ENCODE data around the gene PPM1F. TPM values are rescaled to one million over a fixed set of nuclear protein-coding genes. Genes with fewer than 3 reads are reported as not detected.

PPM1F gene
- total and polyA plus RNA-seq, 3 experiments from 2014 or later, result 9.2 to 29.1 (median 25.4) TPM

DNA sequence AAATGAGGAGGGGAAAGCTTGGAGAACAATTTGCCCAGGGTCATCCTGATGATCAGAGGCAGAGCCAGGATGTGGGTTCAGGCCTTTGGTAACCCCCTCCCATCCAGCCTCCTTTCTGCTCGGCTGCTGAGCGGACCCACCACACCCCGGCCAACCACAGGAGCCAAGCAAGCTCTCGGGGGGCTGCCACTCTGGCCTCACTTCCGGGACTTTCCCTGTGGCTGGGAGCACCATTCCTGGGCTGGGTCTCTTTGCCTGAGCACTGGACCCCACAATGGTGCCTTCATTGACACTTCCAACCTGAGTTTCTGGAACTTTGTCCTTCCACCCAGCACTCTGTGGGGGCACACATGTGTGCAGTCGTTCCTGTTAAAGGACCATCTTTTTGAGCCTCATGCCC, 20.2 kb upstream of the PPM1F start:
- H3K4me3 ChIP-seq (ENCODE audit: low read length), result no peak overlapping the region
- H3K9me3 ChIP-seq (ENCODE audit: low read length), result no peaks in the 10 kb centered on the region
- Mint-ChIP-seq H3K27me3 (no peaks in the 10 kb centered on the region), H3K4me3 (no peak overlapping the region), H3K4me1 (peaks cover 8 to 18% (median 14%) of the 10 kb centered on the region in 3 donors), H3K9me3 (no peaks in the 10 kb centered on the region), H3K27ac (no peak overlapping the region), H3K36me3 (peaks cover 0 to 81% (median 14%) of the 10 kb centered on the region in 3 donors)
- no peaks in the 10 kb centered on the region for H3K27me3 ChIP-seq (ENCODE audit: insufficient read depth, low read length, poor library complexity, severe bottlenecking)
- peaks cover 58% of the 10 kb centered on the region for H3K36me3 ChIP-seq (ENCODE audit: insufficient read depth, low read length)
- no peak overlapping the region for H3K27ac ChIP-seq (ENCODE audit: low read depth, low read length)
- CTCF ChIA-PET, result interaction anchor here (0.8 to 1.5 kb wide), 9 partner anchors 9 to 56 kb away, joined by 3 to 18 read pairs (median 4); partner anchors contain the start of gene TOP3B
- POLR2A ChIA-PET, result no interaction called here
- no peaks in the 10 kb centered on the region for H3K4me1 ChIP-seq (ENCODE audit: insufficient read depth, low read length)
- peak in 1 of 5 donors; percentile 28 for DNase-seq

DNA sequence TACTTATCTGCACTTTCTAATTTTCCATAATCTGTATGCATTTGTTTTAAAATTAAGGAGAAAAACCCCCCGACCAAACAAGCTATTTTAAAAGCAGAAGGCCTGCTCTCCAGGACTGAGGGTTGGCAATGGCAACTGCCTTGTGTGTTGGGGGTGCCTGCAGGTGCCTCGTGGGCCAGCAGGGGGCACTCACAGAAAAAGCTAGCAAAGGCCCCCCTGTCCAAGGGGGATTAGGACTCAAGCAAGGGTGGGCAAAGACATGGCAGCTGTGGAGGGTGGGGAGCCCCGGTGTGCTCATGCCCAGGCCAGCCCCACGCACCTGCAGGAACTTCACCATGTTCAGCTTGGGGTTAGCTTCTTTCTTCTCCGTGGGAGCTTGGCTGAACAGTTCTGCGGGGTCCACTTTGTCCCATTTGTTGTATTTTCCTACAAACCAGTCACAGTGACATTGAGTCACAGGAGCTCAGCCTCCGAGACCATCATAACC, 19.7 kb upstream of the PPM1F start:
- peak; percentile 28 to 63 (median 30) for DNase-seq
- H3K9me3 Mint-ChIP-seq, result no peaks in the 10 kb centered on the region
- peaks cover 8 to 13% (median 10%) of the 10 kb centered on the region in 3 donors for H3K4me1 Mint-ChIP-seq
- CTCF ChIA-PET, result interaction anchor here (0.8 to 1.5 kb wide), 9 partner anchors 10 to 55 kb away, joined by 3 to 18 read pairs (median 4); partner anchors contain the start of gene TOP3B
- Histone ChIP-seq H3K9me3 (ENCODE audit: low read length) (no peaks in the 10 kb centered on the region), H3K27me3 (ENCODE audit: insufficient read depth, low read length, poor library complexity, severe bottlenecking) (no peaks in the 10 kb centered on the region), H3K27ac (ENCODE audit: low read depth, low read length) (no peak overlapping the region), H3K4me3 (ENCODE audit: low read length) (no peak overlapping the region), H3K4me1 (ENCODE audit: insufficient read depth, low read length) (no peaks in the 10 kb centered on the region), H3K36me3 (ENCODE audit: insufficient read depth, low read length) (peaks cover 63% of the 10 kb centered on the region)
- H3K27ac Mint-ChIP-seq, result no peak overlapping the region
- no peaks in the 10 kb centered on the region for H3K27me3 Mint-ChIP-seq
- H3K36me3 Mint-ChIP-seq, result peaks cover 0 to 84% (median 14%) of the 10 kb centered on the region in 3 donors
- no peak overlapping the region for H3K4me3 Mint-ChIP-seq
- POLR2A ChIA-PET, result interaction anchor here (0.6 kb wide), 1 partner anchor 19 kb away, joined by 3 read pairs; no protein-coding TSS in a partner anchor

DNA sequence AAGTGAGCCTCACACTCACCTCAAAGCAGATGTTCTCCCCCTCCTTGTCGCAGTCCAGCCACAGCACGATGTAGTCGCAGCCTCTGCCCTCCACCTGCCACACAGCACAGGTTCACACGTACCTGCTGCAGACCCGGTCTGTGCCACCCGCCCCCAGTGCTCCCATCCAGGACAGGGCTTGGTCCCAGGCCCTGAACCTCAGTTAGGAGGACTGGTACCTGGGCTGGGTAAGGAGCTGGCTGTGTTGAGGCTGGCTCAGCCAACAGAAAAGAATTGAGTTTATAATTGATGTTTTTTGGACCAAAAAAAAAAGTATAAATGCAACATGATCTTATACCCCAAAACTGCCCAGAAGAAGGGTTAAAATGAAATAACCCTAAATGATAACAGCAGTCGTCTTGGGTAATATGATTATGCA, 19.2 kb upstream of the PPM1F start:
- no peak for DNase-seq
- H3K4me3 ChIP-seq (ENCODE audit: low read length), result no peak overlapping the region
- no peaks in the 10 kb centered on the region for H3K27me3 ChIP-seq (ENCODE audit: insufficient read depth, low read length, poor library complexity, severe bottlenecking)
- Mint-ChIP-seq H3K4me1 (peaks cover 8 to 12% (median 10%) of the 10 kb centered on the region in 3 donors), H3K27me3 (no peaks in the 10 kb centered on the region), H3K9me3 (no peaks in the 10 kb centered on the region), H3K4me3 (no peak overlapping the region), H3K27ac (no peak overlapping the region), H3K36me3 (peaks cover 0 to 88% (median 14%) of the 10 kb centered on the region in 3 donors)
- H3K36me3 ChIP-seq (ENCODE audit: insufficient read depth, low read length), result peaks cover 67% of the 10 kb centered on the region
- CTCF ChIA-PET, result interaction anchor here (0.9 to 1.3 kb wide), 6 partner anchors 9 to 34 kb away, joined by 3 to 18 read pairs (median 6); partner anchors contain the start of gene TOP3B
- POLR2A ChIA-PET, result interaction anchor here (0.6 kb wide), 1 partner anchor 19 kb away, joined by 3 read pairs; no protein-coding TSS in a partner anchor
- no peak overlapping the region for H3K27ac ChIP-seq (ENCODE audit: low read depth, low read length)
- no peaks in the 10 kb centered on the region for H3K9me3 ChIP-seq (ENCODE audit: low read length)
- no peaks in the 10 kb centered on the region for H3K4me1 ChIP-seq (ENCODE audit: insufficient read depth, low read length)

DNA sequence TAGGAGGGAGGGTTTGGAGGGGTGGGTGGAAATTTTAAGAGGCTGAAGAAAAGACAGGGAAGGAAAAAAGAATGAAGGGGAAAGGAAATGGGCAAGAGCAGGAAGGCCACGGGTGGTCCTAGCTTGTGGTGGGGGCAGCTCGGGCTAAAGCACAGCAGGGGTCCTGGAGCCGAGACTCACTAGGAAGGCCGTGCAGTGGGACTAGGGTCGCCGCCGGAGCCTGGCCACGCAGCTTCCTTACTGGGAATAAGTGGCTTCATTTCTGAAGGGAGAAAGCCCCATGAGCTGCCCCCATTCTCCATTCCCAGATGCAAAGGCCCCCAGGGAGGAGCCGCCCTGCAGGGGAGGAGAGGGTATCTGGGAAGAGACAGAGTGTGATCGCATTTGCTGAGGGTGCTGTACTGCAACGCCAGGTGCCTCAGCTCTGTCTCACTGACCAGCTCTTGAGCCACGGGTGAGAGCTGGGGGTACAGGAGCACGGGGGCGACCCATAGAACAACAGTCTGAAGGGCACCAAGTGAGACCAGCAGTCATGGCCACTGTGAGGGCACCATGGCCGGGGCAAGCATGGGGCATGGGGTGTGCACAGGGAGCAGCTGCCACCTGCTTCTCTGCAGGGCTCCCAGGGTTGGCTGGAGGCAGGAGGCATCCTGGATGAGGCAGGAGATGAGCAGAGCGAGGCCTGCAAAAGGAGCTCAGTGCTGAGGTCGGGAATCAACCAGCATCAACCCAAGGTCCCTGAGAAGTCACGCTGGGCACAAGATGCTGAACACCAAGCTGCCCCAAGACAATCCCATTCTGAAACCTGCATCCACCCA, 18.4 kb upstream of the PPM1F start:
- DNase-seq, result no peak
- no peak overlapping the region for H3K4me3 Mint-ChIP-seq
- Histone ChIP-seq H3K4me1 (ENCODE audit: insufficient read depth, low read length) (no peaks in the 10 kb centered on the region), H3K4me3 (ENCODE audit: low read length) (no peak overlapping the region), H3K36me3 (ENCODE audit: insufficient read depth, low read length) (peaks cover 71% of the 10 kb centered on the region), H3K27ac (ENCODE audit: low read depth, low read length) (no peak overlapping the region), H3K9me3 (ENCODE audit: low read length) (no peaks in the 10 kb centered on the region), H3K27me3 (ENCODE audit: insufficient read depth, low read length, poor library complexity, severe bottlenecking) (no peaks in the 10 kb centered on the region)
- peaks cover 0 to 90% (median 14%) of the 10 kb centered on the region in 3 donors for H3K36me3 Mint-ChIP-seq
- H3K27me3 Mint-ChIP-seq, result no peaks in the 10 kb centered on the region
- H3K27ac Mint-ChIP-seq, result peak overlapping the region in 1 of 8 donors; percentile 8
- CTCF ChIA-PET, result no interaction called here
- POLR2A ChIA-PET, result no interaction called here
- no peaks in the 10 kb centered on the region for H3K9me3 Mint-ChIP-seq
- H3K4me1 Mint-ChIP-seq, result peaks cover under 1 to 7% (median 4%) of the 10 kb centered on the region in 3 donors

DNA sequence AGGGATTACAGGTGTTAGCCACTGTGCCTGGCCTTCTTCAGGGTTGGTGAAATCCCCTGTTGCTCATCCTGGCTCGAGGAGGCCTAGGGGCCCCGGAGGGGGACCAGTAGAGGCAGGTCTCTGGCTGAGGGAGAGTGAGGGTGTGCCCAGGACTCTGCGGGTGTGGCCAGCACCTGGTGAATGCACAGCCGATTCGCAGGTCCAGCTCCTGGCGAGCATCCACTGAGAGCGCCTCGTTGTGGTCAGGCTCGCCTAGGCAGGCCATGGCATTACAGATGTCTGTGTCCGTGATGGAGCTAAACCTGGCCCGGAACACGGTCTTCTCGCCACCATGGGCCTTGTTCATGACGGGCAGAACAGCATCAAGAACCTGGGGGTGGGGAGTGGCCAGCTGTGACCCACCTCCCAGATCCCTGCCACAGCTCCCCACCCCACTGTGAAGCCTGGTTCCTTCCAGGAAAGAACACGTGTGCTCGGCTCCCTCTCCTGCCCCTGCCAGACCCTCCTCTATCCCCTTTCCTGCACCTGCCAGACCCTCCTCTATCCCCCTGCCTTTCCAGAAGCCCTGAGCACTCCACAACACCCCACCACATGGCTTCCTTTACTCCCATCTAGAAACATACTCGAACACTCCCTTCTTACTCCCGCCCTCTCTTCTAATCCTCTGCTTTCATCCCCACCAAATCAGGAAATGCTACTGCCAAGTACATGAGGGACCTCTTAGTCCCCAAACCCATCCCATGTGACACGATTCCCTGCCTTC, 17.6 kb upstream of the PPM1F start:
- DNase-seq, result no peak
- Histone ChIP-seq H3K4me3 (ENCODE audit: low read length) (no peak overlapping the region), H3K4me1 (ENCODE audit: insufficient read depth, low read length) (no peaks in the 10 kb centered on the region), H3K36me3 (ENCODE audit: insufficient read depth, low read length) (peaks cover 64% of the 10 kb centered on the region), H3K9me3 (ENCODE audit: low read length) (no peaks in the 10 kb centered on the region), H3K27me3 (ENCODE audit: insufficient read depth, low read length, poor library complexity, severe bottlenecking) (no peaks in the 10 kb centered on the region), H3K27ac (ENCODE audit: low read depth, low read length) (no peak overlapping the region)
- Mint-ChIP-seq H3K27me3 (no peaks in the 10 kb centered on the region), H3K4me3 (no peak overlapping the region), H3K36me3 (peaks cover 0 to 86% (median 14%) of the 10 kb centered on the region in 3 donors), H3K9me3 (no peaks in the 10 kb centered on the region), H3K27ac (peak overlapping the region in 1 of 8 donors; percentile 8), H3K4me1 (peaks cover 0 to 2% (median 2%) of the 10 kb centered on the region in 3 donors)
- CTCF ChIA-PET, result interaction anchor here (0.8 kb wide), 1 partner anchor 58 kb away, joined by 4 read pairs; no protein-coding TSS in a partner anchor
- POLR2A ChIA-PET, result no interaction called here

DNA sequence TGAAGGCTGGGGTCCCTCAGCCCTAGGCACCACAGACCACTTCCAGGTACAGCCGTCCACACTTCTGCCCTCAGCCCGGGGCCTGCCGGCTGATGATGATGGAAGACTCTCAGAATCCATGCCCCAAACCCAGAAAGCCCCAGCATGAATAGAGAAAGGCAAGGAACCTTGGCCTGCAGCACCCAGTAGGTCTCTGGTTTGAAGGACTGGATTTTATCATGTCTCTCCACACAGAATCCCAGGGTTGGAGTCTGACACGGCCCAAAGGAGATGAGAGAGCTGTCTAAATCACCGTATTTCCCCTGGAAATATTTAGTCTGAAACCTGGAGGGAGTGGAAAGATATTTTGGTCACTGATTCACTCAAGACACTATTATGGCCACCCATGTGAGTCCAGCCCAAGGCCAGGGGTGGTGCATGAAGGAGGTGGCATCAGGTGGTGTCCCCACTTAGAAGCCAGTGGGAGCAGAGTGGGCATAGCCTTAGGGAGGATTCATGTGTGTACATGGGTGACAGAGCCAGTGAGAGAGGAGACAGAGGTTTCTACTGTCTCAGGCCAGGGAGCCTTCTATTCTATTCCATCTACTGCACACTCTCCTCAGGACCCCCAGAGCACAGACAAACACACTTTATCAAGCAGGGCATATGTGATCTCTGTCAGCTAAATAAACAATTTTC, 15.9 kb upstream of the PPM1F start:
- no peak for DNase-seq
- Histone ChIP-seq H3K36me3 (ENCODE audit: insufficient read depth, low read length) (peaks cover 58% of the 10 kb centered on the region), H3K4me1 (ENCODE audit: insufficient read depth, low read length) (no peaks in the 10 kb centered on the region), H3K4me3 (ENCODE audit: low read length) (no peak overlapping the region), H3K27me3 (ENCODE audit: insufficient read depth, low read length, poor library complexity, severe bottlenecking) (no peaks in the 10 kb centered on the region), H3K27ac (ENCODE audit: low read depth, low read length) (no peak overlapping the region), H3K9me3 (ENCODE audit: low read length) (no peaks in the 10 kb centered on the region)
- H3K27ac Mint-ChIP-seq, result no peak overlapping the region
- H3K9me3 Mint-ChIP-seq, result no peaks in the 10 kb centered on the region
- peaks cover 0 to 86% (median 10%) of the 10 kb centered on the region in 3 donors for H3K36me3 Mint-ChIP-seq
- H3K4me3 Mint-ChIP-seq, result no peak overlapping the region
- peaks cover 0 to 2% (median 2%) of the 10 kb centered on the region in 3 donors for H3K4me1 Mint-ChIP-seq
- ChIA-PET CTCF (no interaction called here), POLR2A (no interaction called here)
- no peaks in the 10 kb centered on the region for H3K27me3 Mint-ChIP-seq

DNA sequence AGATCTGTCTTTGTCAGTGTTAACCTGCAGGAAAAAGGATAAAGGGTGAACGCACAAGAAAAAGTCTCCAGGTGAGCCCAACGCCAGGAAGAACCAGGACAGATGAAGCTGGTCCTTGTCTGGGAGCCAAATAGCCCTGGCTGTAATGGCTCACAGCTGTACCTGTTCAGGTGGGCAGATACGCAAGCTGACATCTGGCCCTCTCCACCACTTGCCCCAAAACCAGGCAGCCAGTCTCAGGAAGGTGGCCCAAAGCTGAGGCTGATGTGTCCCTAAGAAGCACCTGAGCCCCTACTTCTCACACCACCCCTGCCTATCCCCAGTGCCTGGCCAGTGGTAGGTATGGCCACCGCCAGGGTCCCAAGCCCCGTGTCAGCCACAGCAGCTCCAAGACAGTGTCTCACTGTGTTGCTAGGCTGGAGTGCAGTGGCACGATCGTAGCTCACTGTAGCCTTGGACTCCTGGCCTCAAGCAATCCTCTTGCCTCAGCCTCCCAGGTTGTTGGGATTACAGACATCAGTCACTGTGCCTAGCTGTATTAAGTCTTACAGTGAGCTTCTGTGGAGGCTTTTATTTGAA, 15.1 kb upstream of the PPM1F start:
- Mint-ChIP-seq H3K27me3 (no peaks in the 10 kb centered on the region), H3K4me3 (no peak overlapping the region), H3K36me3 (peaks cover 0 to 86% (median 14%) of the 10 kb centered on the region in 3 donors), H3K4me1 (peaks cover 0 to 2% (median 2%) of the 10 kb centered on the region in 3 donors), H3K9me3 (no peaks in the 10 kb centered on the region), H3K27ac (peak overlapping the region in 1 of 8 donors; percentile 54)
- H3K9me3 ChIP-seq (ENCODE audit: low read length), result no peaks in the 10 kb centered on the region
- no peaks in the 10 kb centered on the region for H3K4me1 ChIP-seq (ENCODE audit: insufficient read depth, low read length)
- no peak for DNase-seq
- H3K27me3 ChIP-seq (ENCODE audit: insufficient read depth, low read length, poor library complexity, severe bottlenecking), result no peaks in the 10 kb centered on the region
- POLR2A ChIA-PET, result no interaction called here
- H3K36me3 ChIP-seq (ENCODE audit: insufficient read depth, low read length), result peaks cover 60% of the 10 kb centered on the region
- H3K4me3 ChIP-seq (ENCODE audit: low read length), result no peak overlapping the region
- CTCF ChIA-PET, result interaction anchor here (1.1 kb wide), 1 partner anchor 16 kb away, joined by 3 read pairs; no protein-coding TSS in a partner anchor
- H3K27ac ChIP-seq (ENCODE audit: low read depth, low read length), result no peak overlapping the region
